ENCODE measurements around the gene TGFBR3L.
"Not testable (repeated sequence)": the region's sequence is repeated elsewhere in the genome, so short reads cannot be mapped to it uniquely, and the experiment has no call there.

TGFBR3L gene

GRCh38 chr19:7933828-7934725, 19.4 kb downstream of the TGFBR3L start:
- Mint-ChIP-seq H3K4me3 (no peak overlapping the region), H3K27ac (no peak overlapping the region), H3K36me3 (peaks cover 85% of the 10 kb centered on the region), H3K9me3 (no peaks in the 10 kb centered on the region), H3K4me1 (peaks cover 15% of the 10 kb centered on the region)
- ATAC-seq (no peak), DNase-seq (ENCODE audit: low spot score in 2 of 2) (no peak)

DNA sequence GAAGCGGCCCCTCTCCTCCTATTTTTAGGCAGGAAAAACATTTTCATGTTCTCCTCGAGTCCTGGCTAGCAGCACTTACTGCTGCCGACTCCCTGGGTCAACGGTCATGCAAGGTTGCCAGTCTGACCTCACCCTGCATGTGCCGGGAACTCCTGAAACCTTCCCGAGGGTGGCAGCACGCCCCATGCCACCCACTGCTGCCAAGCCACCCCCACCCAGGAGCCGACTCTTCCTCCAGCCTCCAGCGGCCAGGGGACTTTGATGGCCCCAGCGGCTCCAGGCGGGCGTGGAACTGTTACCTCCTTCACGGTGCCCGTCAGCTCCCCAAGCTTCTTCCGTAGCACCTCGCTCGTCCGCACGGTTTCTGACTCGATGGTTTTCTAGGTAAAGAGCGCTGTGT, 20.1 kb downstream of the TGFBR3L start:
- no peak overlapping the region for H3K4me3 Mint-ChIP-seq
- ATAC-seq (no peak), DNase-seq (ENCODE audit: low spot score in 2 of 2) (no peak)
- peaks cover 9% of the 10 kb centered on the region for H3K4me1 Mint-ChIP-seq
- peaks cover 87% of the 10 kb centered on the region for H3K36me3 Mint-ChIP-seq
- no peak overlapping the region for H3K27ac Mint-ChIP-seq
- H3K9me3 Mint-ChIP-seq: no peaks in the 10 kb centered on the region

GRCh38 chr19:7940841-7941240, 26.2 kb downstream of the TGFBR3L start:
- H3K4me1 Mint-ChIP-seq: peaks cover 48% of the 10 kb centered on the region
- ATAC-seq: no peak
- DNase-seq (ENCODE audit: low spot score in 2 of 2): no peak
- no peaks in the 10 kb centered on the region for H3K9me3 Mint-ChIP-seq
- H3K27ac Mint-ChIP-seq: peak overlapping the region; percentile 38
- no peak overlapping the region for H3K4me3 Mint-ChIP-seq
- H3K36me3 Mint-ChIP-seq: peaks cover 85% of the 10 kb centered on the region

DNA sequence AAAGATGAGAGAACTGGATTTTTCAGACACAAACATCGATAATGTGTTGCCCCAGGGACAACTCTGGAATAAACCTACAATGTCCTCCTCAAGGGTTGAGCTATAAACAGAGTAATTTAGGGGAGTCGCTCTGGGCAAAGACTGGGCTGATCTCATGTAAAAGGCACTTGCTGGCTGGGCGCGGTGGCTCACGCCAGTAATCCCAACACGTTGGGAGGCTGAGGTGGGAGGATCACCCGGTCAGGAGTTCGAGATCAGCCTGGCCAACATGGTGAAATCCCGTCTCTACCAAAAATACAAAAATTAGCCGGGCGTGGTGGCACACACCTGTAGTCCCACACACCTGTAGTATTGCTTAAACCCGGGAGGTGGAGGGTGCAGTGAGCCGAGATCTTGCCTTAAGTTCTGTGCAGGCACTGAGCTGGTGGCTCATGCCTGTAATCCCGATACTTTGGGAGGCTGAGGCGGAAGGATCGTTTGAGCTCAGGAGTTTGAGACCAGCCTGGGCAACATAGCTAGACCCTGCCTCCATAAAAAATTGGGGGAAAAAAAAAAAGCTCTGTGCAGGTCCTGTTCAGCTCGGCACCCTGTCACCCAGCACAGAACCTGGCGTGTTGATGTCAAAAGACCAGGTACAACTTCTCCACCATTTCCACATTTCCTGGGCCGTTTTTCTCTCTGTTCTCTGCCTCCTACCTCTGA, 27.4 kb downstream of the TGFBR3L start:
- Mint-ChIP-seq H3K27ac (peak overlapping the region; percentile 98), H3K4me3 (peak overlapping the region; percentile 95), H3K9me3 (no peaks in the 10 kb centered on the region), H3K4me1 (peaks cover 48% of the 10 kb centered on the region), H3K36me3 (peaks cover 73% of the 10 kb centered on the region)
- DNase-seq (ENCODE audit: low spot score in 2 of 2) (no peak), ATAC-seq (no peak)

- Mint-ChIP-seq H3K4me3 (peak overlapping the region; percentile 95), H3K36me3 (peaks cover 64% of the 10 kb centered on the region), H3K9me3 (no peaks in the 10 kb centered on the region), H3K4me1 (peaks cover 48% of the 10 kb centered on the region), H3K27ac (peak overlapping the region; percentile 98)
- ATAC-seq: no peak
- no peak for DNase-seq (ENCODE audit: low spot score in 2 of 2)
Observed at GRCh38 chr19:7942981-7943443, 28.4 kb downstream of the TGFBR3L start.

DNA sequence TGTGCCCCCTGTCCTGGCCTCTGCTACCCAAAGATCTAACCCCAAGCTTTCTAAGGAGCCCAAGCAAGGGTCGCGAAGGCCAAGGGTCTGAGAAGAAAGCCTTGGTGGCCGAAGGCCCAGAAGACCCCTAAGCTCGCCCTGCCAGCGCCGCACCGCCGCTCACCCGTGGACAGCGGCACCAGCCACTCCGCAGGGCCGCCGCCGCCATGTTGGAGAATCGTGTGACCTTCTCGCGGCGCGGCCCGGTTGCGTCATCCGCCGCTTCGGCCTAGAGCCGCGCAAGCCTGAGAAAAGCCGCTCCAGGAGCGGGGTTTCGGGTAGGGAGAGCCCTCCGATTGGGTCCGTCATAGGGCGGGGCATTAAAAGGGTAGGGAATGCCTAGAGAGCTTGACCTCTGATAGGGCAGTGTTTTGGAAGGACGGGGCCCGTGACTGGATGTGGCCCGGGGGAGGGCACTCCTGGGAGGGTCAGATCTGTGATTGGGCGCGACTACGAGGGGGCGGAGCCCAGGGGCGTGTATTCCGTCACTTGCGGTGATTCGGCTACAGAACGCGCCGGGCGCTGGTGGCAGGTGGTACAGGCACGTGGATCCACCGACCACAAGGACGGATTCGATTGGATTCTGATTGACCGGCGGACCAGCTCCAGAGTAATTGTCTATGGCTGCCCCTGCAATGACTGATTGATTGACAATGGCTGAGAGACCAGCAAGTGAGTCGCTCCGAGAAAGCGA, 29.0 kb downstream of the TGFBR3L start, which contains the start of gene TIMM44:
TSS of gene TIMM44 (minus strand) at position 223 of the 733 bp plus-strand sequence. CDS start at position 208, 15 bp downstream.
- ATAC-seq: peak; percentile 98
- H3K4me3 Mint-ChIP-seq: peak within 1 kb of the TSS; percentile 95

DNA sequence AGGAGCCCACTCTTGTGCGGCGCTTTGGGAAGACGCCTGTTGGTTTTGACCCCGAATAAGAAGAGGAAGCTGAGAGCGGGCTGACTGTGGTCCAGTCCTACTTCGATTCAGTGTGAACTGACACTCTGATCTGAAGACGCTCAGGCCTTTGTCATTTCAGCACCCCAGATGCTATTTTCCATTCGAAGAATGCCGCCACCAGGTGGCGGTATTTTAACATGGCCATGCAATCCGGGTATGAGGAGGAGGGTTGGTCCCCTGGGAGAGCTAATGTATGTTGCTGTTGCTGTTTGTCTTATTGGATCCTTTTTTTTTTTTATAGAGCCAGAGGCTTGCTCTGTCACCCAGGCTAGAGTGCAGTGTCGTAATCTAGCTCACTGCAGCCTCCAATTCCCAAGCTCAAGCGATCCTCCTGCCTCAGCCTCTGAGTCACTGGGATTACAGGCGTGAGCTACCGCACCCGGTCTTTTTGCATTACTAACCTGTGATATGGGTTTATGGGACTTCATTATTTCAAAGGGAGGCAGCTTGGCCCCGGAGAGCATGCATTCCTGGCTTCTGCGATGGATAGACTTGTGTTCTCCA, 29.6 kb downstream of the TGFBR3L start:
- Mint-ChIP-seq H3K9me3 (no peaks in the 10 kb centered on the region), H3K4me3 (peak overlapping the region; percentile 95), H3K36me3 (peaks cover 51% of the 10 kb centered on the region), H3K4me1 (peaks cover 42% of the 10 kb centered on the region), H3K27ac (peak overlapping the region; percentile 98)
- peak; percentile 73 for ATAC-seq
- DNase-seq (ENCODE audit: low spot score in 2 of 2): peak; percentile 84 to 93

More for the DNA sequence above, 29.0 kb downstream of the TGFBR3L start, which contains the start of gene TIMM44:
- Mint-ChIP-seq H3K36me3 (peaks cover 58% of the 10 kb centered on the region), H3K9me3 (no peaks in the 10 kb centered on the region), H3K4me1 (peaks cover 47% of the 10 kb centered on the region), H3K27ac (peak within 1 kb of the TSS; percentile 98)
- peak; percentile 89 to 98 for DNase-seq (ENCODE audit: low spot score in 2 of 2)

DNA sequence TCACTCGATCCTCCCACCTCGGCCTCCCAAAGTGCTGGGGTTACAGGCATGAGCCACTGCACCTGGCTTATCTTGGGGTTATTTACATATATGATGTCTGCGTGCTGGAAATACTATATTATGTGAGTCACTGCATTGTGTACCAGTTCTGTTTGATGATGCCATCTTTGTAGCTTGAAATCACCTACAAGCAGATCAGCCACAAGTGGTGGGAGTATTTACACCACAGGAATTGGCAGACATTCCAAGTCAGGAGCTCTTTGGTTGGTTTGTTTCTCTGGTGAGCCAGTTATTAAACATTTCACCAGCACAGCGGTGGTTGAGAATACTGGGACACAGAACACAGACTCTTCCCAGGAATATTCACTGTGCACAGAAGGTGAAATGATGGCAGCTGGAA, 33.3 kb downstream of the TGFBR3L start:
- H3K4me1 Mint-ChIP-seq: peaks cover 22% of the 10 kb centered on the region
- DNase-seq (ENCODE audit: low spot score in 2 of 2) (no peak), ATAC-seq (no peak)
- H3K9me3 Mint-ChIP-seq: no peaks in the 10 kb centered on the region
- no peak overlapping the region for H3K4me3 Mint-ChIP-seq
- peaks cover 26% of the 10 kb centered on the region for H3K36me3 Mint-ChIP-seq
- H3K27ac Mint-ChIP-seq: no peak overlapping the region

GRCh38 chr19:7953060-7953459, 38.4 kb downstream of the TGFBR3L start:
- no peak for DNase-seq (ENCODE audit: low spot score in 2 of 2)
- ATAC-seq: no peak
- Mint-ChIP-seq H3K27ac (no peak overlapping the region), H3K4me1 (peaks cover 6% of the 10 kb centered on the region), H3K36me3 (peaks cover 30% of the 10 kb centered on the region), H3K9me3 (no peaks in the 10 kb centered on the region), H3K4me3 (no peak overlapping the region)

DNA sequence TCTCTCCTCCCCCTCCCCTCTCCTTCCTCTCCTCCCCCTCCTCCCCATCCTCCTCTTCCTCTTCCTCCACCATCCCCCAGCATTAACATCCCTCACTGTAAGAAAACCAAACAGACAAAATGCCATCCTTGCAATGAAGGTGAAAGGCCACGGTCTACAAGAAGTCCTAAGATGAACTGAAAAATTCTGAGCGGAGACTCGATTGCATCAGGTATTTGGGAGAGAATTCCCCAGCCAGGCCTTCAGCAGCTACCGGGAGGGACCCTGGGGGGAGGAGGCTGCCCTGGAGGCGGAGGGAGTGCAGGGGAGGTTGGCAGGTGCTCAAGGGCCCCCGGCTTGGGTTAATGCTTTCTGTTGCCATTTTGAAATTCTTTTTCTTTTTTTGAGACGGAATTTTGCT, 38.9 kb downstream of the TGFBR3L start:
- Mint-ChIP-seq H3K9me3 (no peaks in the 10 kb centered on the region), H3K36me3 (peaks cover 31% of the 10 kb centered on the region), H3K4me1 (peaks cover 6% of the 10 kb centered on the region), H3K27ac (no peak overlapping the region), H3K4me3 (no peak overlapping the region)
- no peak for DNase-seq (ENCODE audit: low spot score in 2 of 2)
- no peak for ATAC-seq

DNA sequence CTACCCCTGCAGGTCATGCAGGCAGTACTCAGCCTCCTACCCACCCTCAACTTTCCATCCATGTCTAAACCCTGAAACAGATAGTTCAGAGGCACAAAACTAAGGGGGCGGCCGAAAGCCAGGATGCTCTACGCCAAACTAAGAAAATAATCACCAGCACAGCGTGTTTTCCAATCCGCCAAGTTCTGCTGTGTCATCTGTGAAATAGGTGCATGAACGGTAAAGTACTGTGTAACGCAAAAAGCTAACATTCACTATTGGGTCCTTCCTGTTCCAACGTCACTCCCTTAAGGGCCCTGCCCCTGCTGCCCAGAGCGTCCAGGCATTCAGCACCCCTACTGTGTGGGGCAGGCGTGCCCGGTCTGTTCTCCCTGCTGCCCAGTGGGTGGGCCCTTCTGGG, 41.1 kb downstream of the TGFBR3L start:
- peaks cover 6% of the 10 kb centered on the region for H3K4me1 Mint-ChIP-seq
- H3K9me3 Mint-ChIP-seq: no peaks in the 10 kb centered on the region
- peaks cover 45% of the 10 kb centered on the region for H3K36me3 Mint-ChIP-seq
- peak overlapping the region; percentile 87 for H3K27ac Mint-ChIP-seq
- DNase-seq (ENCODE audit: low spot score in 2 of 2) (no peak), ATAC-seq (no peak)
- no peak overlapping the region for H3K4me3 Mint-ChIP-seq

GRCh38 chr19:7959211-7959610, 44.6 kb downstream of the TGFBR3L start:
- Mint-ChIP-seq H3K9me3 (no peaks in the 10 kb centered on the region), H3K4me3 (no peak overlapping the region), H3K27ac (no peak overlapping the region), H3K36me3 (peaks cover 68% of the 10 kb centered on the region), H3K4me1 (peaks cover 6% of the 10 kb centered on the region)
- DNase-seq (ENCODE audit: low spot score in 2 of 2): no peak
- ATAC-seq: no peak

DNA sequence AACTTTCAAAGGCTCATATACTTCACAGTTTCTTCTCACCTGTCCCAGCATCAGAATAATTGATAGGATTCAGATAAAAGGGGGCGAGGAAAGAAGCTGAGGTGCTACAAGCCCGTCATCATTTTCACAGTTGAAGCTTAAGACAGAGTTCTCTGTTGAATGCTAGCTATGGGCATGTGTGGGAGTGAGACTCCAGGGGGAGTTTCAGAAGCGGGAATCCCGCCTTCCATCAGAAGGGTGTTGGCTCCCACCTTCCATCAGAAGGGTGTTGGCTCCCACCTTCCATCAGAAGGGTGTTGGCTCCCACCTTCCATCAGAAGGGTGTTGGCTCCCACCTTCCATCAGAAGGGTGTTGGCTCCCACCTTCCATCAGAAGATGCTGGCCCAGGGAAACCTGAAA, 46.5 kb downstream of the TGFBR3L start:
- peaks cover 80% of the 10 kb centered on the region for H3K36me3 Mint-ChIP-seq
- H3K27ac Mint-ChIP-seq; DNase-seq (ENCODE audit: low spot score in 2 of 2); H3K4me3 Mint-ChIP-seq; H3K4me1 Mint-ChIP-seq; ATAC-seq; H3K9me3 Mint-ChIP-seq: not testable (repeated sequence)

DNA sequence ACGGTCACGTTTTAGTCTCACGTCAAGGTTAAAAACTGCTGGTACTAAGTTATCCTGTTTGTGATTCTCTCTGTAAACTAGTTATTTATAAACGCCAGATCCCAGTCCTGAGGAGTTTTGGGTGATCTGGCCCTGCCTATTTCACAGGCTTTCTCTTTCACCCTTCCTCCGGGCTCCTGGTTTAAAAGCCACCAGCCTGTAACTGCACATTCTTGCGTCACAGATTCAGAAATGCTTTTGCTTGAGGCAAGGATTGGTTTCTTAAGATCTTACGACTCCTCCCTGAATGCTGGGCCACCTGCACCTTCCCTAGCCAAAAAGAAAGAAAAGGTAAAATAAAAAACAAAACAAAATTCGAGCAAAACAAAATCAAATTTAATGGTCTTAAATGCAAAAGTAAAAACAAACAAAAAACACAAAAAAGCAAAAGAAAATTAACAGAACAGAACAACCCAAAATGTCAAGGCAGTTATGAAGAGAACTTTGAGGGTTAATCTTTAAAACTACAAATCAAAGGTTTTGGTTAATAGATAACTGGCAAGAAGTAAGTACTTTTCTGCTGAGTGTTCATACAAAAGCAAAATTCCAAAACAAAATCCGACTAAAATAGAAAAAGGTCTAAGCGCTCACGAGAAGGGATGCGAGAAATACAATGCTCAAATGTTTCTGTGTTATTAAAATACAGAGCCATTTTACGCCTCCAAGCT, 47.4 kb downstream of the TGFBR3L start:
- Mint-ChIP-seq H3K27ac (no peak overlapping the region), H3K36me3 (peaks cover 82% of the 10 kb centered on the region), H3K4me1 (peaks cover 3% of the 10 kb centered on the region), H3K4me3 (no peak overlapping the region), H3K9me3 (no peaks in the 10 kb centered on the region)
- no peak for DNase-seq (ENCODE audit: low spot score in 2 of 2)
- no peak for ATAC-seq

All from stimulated activated effector memory CD8-positive, alpha-beta T cell treated with anti-CD3 and anti-CD28 coated beads, Interleukin-12 subunit alpha, Interleukin-12 subunit beta, amount 100 ng/mL, for 72 hours (primary cell).